Measurements from ENCODE around the gene FHOD3.
A peak's percentile ranks its signal among the peaks of the same experiment; 100 is the strongest.

The FHOD3 gene

DNA sequence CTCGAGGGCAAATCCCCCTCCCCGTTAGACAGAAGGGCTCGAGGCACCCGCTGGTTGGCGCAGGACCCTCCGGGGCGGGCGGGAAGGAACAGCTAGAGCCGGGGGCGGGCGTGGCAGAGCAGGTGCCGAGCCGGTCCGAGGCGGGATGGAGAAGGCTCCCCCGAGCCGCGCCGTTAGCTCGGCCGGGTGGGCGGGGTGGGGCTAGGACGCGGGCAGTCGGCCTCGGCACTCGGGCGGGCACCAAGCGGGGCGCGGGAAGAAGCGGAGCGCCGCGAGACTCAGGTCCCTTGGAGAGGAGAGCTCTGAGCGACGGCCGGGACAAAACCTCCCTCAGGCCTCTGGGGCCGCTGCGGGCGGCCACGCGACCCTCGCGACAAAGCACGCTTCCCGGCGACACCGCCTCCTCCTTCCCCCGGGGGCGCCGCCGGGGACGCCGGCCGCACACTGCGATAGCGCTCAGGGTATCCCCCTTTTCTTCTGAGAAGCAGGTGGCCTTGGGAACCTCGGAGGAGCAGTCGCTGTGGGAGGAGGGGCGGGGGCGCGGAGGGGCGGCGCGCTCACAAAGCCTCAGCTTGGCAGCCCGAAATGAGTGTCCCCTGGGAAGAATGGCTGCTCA is 721 bp downstream of the FHOD3 start:
- TF ChIP-seq, protein P1, sequence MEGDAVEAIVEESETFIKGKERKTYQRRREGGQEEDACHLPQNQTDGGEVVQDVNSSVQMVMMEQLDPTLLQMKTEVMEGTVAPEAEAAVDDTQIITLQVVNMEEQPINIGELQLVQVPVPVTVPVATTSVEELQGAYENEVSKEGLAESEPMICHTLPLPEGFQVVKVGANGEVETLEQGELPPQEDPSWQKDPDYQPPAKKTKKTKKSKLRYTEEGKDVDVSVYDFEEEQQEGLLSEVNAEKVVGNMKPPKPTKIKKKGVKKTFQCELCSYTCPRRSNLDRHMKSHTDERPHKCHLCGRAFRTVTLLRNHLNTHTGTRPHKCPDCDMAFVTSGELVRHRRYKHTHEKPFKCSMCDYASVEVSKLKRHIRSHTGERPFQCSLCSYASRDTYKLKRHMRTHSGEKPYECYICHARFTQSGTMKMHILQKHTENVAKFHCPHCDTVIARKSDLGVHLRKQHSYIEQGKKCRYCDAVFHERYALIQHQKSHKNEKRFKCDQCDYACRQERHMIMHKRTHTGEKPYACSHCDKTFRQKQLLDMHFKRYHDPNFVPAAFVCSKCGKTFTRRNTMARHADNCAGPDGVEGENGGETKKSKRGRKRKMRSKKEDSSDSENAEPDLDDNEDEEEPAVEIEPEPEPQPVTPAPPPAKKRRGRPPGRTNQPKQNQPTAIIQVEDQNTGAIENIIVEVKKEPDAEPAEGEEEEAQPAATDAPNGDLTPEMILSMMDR (IDR thresholded peaks at IDR 0.05; ENCODE audit: extremely low read depth, insufficient read depth, missing control alignments) = no peak
- in situ Hi-C loops (cut with MboI; ENCODE audit: low pct_unique_long_range_greater_than_20kb, low sequenced_read_pairs, unreplicated experiment) = loop anchor here (25.0 kb wide), 2 partner anchors 286 to 911 kb away; partner anchors contain the start of gene ZNF396
- peak; percentile 56 for DNase-seq (ENCODE audit: low spot score)

- in situ Hi-C loops (cut with MboI; ENCODE audit: low pct_unique_long_range_greater_than_20kb, low sequenced_read_pairs, unreplicated experiment) = loop anchor here (25.0 kb wide), 2 partner anchors 287 to 912 kb away; partner anchors contain the start of gene ZNF396
- TF ChIP-seq, protein P1 (IDR thresholded peaks at IDR 0.05; ENCODE audit: extremely low read depth, insufficient read depth, missing control alignments) = no peak
- no peak for DNase-seq (ENCODE audit: low spot score)
These were observed 1.5 kb downstream of the FHOD3 start for GRCh38 chr18:36299015-36299414.

DNA sequence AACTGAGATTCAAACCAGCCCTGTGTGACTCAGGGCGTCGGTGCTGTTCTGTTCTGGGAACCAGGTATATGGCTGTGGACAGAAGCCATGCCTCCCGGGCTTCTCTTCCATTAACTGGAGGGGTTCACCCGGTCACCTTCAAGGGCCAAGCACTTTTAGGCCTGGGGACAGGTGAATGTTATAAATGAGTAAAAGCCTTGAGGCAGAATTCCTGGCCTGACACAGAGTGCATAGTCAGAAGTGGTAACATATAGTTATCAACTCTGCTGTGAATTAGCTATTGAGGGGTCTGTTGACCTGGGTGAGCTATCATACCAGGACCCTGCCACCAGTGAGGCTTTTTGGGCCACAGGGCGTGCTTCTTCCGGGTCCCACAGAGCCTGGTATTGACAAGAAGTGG is 2.7 kb downstream of the FHOD3 start:
- in situ Hi-C loops (cut with MboI; ENCODE audit: low pct_unique_long_range_greater_than_20kb, low sequenced_read_pairs, unreplicated experiment) = no loop called here
- no peak for DNase-seq (ENCODE audit: low spot score)
- TF ChIP-seq, protein P1 (IDR thresholded peaks at IDR 0.05; ENCODE audit: extremely low read depth, insufficient read depth, missing control alignments) = no peak

GRCh38 chr18:36301884-36302283 is 4.4 kb downstream of the FHOD3 start:
- DNase-seq (ENCODE audit: low spot score) = no peak
- TF ChIP-seq, protein P1 (IDR thresholded peaks at IDR 0.05; ENCODE audit: extremely low read depth, insufficient read depth, missing control alignments) = no peak
- in situ Hi-C loops (cut with MboI; ENCODE audit: low pct_unique_long_range_greater_than_20kb, low sequenced_read_pairs, unreplicated experiment) = no loop called here

DNA sequence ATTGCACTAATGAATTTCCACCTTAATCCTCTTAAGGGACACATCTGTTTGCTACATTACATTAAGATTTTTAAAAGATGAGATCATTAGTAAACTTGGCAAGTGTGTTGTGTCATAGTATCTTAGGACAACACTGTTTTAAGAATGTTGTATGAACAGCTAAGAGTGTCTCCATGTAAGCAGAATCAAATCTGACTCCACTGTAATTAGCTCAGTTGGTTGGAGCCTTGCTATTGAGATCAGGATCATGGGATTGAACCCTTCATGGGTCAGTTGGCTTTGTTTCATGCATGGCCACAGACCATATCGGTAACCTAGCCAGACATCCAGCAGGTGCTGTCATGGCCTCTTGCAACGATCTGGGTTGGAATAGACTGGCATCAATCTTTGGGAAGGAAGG is 5.2 kb downstream of the FHOD3 start:
- no peak for DNase-seq (ENCODE audit: low spot score)
- in situ Hi-C loops (cut with MboI; ENCODE audit: low pct_unique_long_range_greater_than_20kb, low sequenced_read_pairs, unreplicated experiment) = no loop called here
- TF ChIP-seq, protein P1 (IDR thresholded peaks at IDR 0.05; ENCODE audit: extremely low read depth, insufficient read depth, missing control alignments) = no peak

DNA sequence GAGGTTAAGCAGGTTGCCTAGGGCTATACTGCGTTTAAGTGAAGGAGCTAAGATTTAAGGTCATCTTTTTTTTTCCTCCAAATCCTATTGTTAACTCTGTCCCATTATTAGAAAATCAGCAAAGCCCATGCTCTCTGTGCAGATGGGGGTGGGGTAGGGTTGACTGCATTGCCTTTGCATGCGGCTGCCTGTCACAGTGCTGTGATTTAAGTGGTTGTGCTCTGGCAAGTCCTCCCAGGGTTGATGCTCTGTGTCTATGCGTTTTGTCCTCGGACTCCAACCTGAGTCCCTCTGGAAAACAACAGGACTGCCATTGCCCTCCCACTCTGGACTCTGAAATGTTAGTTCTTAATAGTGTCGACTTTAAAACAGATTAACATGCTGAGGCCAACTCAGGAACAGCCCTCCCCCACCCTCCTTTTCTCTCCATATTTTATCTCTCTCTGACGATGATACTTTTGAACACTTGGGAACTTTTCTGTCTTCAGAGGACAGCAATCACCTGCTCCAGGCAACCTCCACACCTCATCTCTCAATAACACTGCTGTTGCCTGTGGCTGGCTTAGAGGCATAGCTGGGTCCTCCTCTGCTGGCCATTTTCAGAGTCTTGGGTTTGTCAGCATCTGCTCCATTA is 5.8 kb downstream of the FHOD3 start:
- in situ Hi-C loops (cut with MboI; ENCODE audit: low pct_unique_long_range_greater_than_20kb, low sequenced_read_pairs, unreplicated experiment) = no loop called here
- TF ChIP-seq, protein P1 (IDR thresholded peaks at IDR 0.05; ENCODE audit: extremely low read depth, insufficient read depth, missing control alignments) = no peak
- no peak for DNase-seq (ENCODE audit: low spot score)
